GM18873 (cell line): ENCODE measurements around the gene NDRG4.
"Not testable (repeated sequence)": the region's sequence is repeated elsewhere in the genome, so short reads cannot be mapped to it uniquely, and the experiment has no call there.

Experiments
- ATAC-seq: cut with Tn5 transposase; IDR thresholded peaks from one replicate; pipeline ENCODE4 v1.9.1; 2021; ENCODE audit warnings: mild to moderate bottlenecking, moderate library complexity, moderate number of reproducible peaks; ENCODE audit not compliant: unreplicated experiment, low FRiP score

The NDRG4 gene

DNA sequence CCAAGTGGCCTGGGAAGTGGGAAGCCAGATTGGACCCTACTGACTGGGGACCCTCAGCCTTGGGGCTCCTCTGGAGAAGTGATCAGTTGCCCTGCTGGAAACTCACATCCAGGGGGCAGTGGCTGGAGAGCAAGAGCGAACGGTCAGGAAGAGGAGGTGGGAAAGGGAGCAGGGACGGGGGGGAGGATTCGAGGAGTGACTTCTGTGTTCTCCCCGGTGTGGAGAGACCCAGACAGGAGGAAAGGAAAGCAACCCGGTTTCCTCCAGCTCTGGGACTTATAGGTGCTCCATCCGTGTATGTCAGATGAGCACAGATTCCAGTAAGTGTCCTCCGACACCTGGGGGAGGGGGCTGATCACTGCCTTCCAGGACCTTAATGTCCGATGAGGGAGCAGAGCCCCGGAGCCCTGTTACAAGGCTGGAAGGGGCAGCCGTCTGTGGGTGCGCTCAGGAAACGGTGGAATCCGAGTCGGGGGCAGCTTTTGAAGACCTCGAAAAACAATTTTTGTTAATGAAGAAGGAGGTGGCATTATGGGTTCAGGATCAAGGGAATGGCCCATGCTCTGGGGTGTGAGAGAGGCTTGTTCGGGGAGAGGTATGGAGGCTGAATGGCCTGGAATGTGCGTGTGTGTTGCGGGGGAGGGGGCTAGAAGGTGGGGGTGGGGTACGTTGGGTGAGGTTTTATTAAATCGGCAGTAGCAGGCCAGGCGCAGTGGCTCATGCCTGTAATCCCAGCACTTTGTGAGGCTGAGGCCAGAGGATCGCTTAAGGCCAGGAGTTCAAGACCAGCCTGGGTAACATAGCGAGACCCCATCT lies 34.8 kb upstream of the NDRG4 start:
- ATAC-seq = no peak

DNA sequence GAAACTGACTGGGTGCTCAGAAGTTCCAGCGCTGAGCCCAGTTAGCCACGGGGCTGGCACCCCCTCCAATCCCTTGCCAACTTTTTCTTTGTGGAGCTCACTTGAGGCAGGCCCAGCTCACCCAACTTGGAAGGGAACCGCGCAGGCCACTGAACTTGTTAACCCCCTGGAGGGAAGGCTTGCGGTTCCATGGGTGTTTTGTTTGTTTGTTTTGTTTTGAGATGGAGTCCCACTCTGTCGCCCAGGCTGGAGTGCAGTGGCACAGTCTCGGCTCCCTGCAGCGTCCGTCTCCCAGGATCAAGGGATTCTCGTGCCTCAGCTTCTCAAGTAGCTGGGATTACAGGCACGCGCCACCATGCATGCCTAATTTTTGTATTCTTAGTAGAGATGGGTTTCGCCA lies 34.1 kb upstream of the NDRG4 start:
- ATAC-seq = no peak

DNA sequence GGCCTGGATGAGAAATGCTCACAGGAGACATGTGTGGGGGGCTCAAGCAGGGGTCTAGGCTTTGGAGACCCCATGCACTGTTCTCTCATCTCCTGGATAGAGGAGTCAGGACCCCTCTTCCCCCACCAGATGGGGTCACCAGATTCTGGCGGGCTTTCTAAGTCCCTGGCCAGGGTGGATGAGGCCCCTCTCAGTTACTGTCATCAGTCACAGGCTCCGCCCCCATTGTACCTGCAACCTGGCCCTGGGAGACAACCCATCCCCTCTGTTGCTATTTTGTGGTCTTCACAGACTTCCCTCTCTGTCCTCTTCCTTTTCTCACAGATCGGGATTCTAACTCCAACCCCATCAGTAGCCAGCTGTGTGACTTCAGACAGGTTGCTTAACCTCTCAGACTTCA lies 33.5 kb upstream of the NDRG4 start:
- no peak for ATAC-seq

DNA sequence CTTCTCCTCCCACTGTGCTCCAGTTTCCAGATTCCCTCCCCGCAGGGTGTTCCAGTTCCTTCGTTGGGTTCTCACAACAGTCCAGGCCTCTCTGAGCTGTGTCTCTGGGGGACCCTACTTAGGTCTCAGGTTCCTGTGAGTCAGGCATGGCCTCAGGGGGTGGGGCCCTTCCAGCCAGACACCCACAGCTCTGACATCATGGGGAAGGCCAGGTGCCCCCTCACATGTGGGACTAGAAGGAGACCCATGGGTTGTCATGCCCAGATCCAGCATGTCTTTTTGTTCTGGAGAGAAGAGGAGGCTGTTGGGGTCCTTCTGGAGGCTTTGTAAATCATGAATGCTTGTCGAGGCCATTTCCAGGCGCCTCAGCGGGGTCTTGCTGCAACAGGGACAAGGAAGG lies 32.0 kb upstream of the NDRG4 start:
- ATAC-seq = no peak

DNA sequence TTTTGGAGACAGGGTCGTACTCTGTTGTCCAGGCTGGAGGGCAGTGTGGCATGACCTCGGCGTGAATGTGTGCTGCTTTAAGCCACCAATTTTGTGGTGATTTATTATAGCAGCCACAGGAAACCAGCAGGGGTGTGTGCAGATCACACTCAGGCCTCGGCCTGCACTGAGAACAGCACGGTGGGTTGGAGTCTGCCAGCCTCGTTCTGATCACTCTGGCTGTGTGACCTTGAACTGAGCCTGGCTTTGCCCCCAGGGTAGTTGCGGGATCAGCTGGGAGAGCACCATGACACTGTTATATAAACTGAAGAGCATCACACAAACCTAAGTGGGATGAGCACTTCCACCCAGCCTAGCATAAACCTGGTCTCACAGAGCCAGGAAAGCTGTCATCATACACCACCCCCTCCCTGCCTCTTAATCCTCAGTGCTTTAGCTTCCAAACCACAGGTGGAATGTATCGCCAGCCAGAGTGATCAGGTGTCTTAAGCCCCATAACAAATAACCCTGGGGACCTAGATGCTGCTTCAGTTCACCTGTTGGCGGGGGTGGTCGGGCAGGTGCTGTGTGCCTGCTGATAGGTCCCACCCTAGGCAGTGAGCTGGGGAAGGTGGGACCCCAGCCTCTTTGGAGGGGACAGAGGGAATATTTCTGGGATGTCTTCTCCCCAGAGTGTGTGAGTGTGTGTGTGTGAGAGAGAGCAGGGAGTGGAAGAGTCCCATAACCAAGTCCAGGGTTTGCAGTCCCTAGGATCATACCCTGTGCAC lies 28.6 kb upstream of the NDRG4 start:
- ATAC-seq = no peak

DNA sequence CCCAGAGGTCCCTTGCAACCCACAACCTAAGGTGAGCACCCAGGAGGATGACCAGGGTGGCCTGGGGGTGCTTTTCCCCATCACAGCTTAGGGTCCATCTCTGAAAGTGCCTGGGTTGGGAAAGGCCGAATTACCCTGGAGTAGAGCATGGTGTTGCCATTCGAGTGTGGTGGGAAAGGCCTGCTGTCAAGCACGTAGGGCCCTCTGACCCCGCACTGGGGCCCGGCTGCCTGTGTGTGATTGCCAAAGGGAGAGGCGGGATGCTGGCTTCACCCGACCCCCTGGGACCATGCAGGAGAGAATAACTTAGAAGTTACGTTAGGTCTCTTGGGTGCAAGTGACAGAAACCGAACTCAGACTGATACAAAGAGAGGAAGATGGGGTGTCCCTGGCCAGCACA lies 27.7 kb upstream of the NDRG4 start:
- ATAC-seq = no peak

DNA sequence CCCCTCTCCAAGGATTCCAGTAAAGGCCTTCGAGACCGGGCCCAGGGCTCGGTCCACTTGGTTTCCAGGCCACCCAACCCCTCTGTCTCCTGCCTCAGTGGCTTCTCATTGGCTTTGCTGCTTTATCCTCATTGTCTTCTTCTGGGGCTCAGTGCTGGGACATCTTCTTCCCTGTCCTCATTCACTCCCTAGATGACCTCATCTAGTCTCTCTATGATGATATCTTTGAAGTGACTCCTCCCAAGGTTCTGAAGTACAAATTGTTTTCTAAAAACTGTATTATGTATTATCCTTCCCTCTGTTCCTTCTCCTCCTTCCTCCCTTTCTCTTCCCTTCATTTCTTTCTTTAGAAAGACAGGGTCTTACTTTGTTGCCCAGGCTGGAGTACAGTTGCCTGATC lies 27.1 kb upstream of the NDRG4 start:
- ATAC-seq = no peak

DNA sequence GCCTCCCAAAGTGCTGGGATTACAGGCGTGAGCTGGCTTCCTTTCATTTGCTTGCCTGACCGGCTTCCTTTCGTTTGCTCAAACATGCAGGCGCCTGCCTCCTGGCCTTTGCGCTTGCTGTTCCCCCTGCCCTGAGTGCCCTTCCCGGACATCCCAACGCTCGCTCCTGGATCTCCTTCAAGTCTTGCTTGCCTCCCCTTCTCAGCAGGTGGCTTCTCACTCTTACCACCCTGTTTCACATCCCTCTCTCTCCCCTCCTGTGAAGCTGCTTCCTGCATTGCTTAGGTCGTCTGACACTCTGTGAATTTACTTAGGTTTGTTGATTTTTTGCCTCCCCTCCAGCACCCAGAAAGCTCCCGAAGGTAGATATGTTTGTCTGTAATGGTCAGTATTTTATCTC lies 25.6 kb upstream of the NDRG4 start:
- ATAC-seq = no peak

DNA sequence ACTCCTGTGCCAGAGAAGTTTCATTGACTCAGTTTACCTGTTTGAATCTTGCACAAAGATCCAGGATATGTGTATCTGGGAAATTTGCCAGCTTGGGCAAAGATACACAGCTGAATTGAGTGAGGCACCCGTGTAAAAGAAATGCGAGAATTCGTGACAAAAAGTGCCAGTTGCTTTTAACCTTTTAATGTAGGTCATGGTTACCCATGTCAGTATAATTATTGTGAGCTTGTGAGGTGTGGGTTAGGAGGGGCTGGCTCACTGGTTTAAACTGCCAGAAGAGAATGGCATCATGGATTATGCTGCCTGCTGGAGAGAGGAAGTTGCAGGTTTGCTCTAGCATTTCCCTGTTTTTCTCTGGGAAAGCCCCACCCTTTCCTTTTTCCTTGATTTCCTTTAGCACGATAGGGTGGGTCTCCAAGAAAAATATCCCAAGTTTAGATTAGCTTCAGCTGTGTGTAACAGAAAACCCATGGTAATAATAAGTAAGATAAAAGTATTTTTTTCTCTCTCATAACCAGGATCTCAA lies 24.8 kb upstream of the NDRG4 start:
- ATAC-seq = no peak

DNA sequence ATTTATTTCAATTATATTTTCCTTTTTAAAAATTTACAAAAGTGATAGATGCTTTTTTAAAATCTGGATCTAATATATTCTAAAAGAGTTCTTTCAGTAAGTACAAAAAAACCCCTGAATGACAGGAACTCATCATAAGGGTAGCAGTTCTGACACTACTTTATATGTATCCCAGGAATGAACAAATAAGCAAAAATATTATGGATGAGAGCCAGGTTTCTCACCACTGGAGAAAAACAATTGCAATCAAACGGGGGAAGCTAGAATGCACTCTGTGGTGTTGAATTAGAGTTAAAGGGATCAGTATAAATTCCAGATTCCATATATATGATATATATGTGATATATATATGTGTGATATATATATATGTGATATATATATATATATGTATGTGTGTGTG lies 23.2 kb upstream of the NDRG4 start:
- ATAC-seq = no peak

DNA sequence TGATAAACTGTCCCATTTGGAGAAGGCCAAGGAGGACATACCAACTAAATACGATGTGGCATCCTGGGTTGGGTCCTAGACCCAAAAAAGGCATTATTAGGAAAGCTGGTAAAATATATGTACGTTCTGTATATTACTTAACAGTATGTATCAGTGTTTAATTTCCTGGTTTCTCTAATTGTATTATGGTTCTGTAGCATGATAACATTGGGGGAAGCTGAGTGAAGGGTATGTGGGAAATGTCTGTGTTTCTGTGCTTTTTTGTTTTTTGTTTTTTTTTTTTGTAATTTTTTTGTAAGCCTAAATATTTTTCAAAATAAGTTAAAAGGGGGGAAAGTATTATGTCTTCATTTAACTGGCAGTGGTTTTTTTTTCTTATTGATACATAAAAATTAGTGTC lies 21.5 kb upstream of the NDRG4 start:
- no peak for ATAC-seq

DNA sequence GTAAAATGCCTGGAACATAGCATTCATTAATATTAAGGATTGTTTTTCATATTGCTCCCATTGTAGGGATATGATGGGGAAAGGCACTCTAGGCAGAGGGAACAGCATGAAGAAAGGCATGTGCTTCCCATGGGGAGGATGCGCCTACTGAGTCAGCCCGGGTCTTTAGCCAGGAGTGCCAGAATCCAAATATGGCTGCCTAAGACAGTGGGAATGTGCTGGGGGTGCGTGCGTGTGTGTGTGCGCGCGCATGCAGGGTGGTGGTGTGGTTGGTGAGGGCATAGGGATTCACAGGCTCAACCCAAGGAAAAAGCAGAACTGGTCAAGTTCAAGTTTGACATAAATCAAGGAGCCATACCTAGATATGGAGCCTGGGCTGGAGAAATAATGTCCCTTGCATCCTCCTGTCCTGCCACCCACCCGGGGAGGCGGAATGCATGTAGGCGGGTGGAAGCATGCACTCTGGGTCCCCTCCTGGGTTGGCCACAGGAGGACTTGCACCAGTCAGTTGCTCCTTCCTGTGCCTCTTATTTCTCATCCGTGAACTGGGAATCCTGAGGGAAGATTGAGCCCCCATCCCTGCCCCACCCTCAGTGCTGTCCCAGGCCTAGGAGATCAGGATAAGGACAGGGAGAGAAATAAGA lies 18.6 kb upstream of the NDRG4 start:
- no peak for ATAC-seq

DNA sequence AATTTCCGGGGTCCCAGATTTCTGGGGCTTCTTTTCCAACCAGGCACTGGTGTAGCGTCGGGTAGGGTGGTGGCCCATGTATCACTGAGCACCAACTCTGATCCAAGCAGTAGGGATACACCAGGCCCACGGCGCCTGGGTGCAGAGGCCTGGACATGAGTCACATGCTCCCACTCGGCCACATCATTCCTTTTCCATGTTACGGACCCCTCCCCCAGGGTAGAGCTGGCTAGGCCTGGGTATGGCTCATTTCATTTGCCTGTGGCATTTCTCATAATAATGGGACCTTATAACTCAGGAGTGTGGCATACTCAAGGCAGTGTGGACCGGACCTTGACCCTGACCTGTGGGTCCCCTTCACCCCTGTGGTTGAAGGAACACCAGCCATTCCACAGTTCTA lies 18.0 kb upstream of the NDRG4 start:
- ATAC-seq = no peak

DNA sequence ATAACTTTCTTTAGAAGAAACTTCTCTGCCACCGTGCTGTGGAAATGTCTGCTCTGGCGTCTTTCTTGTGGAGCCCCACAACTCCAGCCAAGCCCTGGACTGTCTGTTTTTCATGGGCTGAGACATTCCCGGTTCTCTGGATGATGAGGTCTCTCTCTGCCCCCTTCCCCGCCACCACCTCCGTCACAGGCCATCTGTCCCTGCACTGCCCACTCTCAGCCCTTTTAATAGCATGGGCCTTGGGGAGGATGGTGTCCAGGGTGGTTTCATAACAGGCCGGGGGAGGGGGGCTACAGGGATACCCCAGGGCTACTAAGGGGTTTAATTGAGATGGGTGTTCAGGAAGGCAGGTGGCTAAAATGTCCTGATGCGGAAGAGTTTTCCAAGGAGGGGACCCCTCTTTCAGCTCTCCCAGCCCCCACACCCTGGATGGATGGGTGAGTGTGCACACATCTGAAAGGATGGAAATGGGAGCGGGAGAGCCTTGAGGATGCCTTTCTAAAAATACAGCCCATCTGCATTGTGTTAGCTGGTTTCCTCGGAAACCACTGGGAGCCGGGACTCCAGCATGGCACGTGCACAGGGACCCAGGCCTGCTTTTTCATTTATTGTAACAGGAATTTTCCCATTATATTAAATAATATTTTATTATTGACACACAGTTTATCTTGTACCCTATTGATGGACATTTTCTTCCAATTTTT lies 14.6 kb upstream of the NDRG4 start:
- ATAC-seq = no peak

DNA sequence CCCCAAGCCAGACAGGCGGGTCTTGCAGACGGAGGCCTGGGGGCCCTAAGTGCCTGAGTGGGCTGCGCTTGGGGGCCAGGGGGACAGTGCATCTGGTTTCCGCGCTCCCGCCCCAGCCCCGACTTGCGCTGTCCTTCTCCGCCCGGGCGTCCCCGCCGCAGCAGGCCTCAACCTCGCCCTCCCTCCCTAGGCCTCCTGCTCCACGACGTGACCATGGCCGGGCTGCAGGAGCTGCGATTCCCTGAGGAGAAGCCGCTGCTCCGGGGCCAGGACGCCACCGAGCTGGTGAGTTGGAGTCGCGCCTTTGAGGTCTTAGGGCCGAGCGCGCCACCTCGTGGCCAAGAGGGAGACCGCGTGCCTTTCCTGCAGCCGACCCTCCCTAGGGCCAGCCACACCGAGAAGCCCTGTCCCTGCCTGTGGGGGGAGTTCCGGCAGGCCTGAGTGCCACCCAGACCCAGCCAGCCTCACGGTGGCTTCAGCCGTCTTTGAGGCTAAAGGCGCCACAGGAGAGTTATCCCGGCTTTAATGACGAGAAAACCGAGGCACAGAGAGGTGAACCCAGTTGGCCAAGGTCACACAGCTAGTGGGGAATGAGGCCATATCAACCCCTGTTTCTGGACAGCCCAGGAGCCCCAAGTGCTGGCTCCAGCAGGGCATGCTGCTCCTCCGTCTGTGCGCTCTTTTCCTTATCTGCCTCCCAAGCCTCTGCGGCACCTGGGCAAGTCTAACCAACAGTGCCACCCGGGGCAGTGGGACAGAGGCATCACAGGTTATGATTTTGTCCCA lies 12.2 kb upstream of the NDRG4 start:
- ATAC-seq = no peak

DNA sequence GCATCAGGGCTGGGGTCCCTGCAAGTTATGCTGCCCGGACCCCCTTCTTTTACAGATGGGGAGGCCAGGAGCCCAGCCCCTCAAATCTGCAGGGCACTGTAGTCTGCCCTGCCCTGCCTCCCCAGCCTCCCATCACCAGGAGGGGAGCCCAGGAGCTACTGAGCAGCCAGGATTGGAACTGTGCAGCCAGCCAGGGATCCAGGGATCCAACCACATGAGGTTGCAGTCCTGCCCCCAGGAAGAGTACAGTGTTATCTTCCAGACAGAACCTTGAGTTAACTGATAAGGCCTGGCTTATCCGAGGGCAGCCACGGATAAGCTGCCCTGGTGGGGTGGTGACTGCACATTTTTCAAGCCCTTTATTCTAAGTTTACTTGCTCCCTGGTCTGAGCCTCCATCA lies 11.4 kb upstream of the NDRG4 start:
- no peak for ATAC-seq

DNA sequence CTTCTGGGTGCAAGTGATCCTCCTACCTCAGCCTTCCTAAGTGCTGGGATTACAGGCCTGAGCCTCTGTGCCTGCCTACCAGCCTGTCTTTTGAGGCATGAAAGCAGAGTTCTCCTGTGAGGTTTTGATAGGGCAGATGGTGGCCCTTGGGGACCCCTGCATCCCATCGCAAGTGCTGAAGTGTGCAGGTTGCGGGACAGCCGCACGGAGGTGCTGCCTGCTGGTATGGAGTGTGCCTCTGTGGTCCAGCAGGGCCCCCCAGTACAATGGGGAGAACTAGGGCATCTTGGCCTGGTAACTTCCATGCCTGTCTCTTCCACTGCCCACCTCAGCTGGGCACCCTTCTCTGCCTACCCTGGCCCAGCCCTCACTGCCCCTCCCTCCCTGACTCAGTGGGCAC lies 9.9 kb upstream of the NDRG4 start:
- no peak for ATAC-seq

DNA sequence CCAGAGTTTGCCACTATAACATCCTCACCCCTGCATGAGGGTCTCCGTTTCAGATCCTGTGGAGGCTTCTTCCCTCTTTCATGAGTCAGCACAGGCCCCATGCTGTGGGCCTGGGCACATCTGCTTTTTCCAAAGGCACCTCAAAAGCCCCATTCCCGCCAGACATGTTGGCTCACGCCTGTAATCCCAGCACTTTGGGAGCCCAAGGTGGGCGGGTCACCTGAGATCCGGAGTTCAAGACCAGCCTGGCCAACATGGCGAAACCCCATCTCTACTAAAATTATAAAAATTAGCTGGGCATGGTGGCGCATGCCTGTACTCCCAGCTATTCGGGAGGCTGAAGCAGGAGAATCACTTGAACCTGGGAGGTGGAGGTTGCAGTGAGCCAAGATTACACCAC lies 9.4 kb upstream of the NDRG4 start:
- not testable (repeated sequence) for ATAC-seq

DNA sequence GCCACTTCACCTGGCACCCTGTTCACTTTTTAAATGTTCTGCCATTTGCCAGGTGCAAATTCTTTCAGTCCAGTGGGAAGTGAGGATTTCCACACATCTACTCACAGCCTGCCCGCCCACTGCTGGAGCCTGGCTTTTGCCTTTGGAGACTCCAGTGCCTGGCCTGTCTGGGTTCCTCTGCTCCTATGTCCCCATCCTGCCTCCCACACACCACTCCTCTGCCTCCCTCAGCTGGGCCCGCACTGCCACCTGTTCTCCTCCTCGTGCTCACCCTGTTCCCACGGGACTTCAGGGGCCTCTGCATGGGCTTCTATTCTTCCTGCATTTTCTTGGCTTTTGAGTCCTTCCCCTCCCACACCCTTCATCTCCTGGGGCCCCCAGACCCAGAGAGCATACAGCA lies 7.9 kb upstream of the NDRG4 start:
- ATAC-seq = no peak

DNA sequence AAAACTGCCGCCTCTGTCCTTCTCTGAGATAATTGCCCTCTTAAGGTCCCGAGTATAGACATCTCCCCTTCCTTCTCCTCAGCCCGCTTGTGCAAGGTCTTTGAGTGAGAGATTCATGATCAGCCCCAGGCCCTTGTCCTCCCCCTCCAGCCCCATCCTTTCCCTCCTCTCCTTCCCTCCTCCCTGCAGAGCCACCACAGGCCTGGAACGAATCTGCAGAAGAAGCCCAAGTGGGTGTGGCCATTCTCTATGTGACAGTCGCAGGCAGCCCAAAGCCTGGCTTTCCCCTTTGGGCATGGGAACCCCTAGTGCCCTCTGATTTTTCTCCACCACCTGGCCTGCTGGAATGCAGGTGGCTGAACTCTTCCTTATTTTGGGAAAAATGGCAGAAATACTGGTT lies 7.2 kb upstream of the NDRG4 start:
- no peak for ATAC-seq
